ENCODE data around the gene SHISA7.
"Not testable (repeated sequence)": the region's sequence is repeated elsewhere in the genome, so short reads cannot be mapped to it uniquely, and the experiment has no call there.

The SHISA7 gene

GRCh38 chr19:55448175-55448490 is 5.0 kb upstream of the SHISA7 start:
- DNase-seq: not testable (repeated sequence)

DNA sequence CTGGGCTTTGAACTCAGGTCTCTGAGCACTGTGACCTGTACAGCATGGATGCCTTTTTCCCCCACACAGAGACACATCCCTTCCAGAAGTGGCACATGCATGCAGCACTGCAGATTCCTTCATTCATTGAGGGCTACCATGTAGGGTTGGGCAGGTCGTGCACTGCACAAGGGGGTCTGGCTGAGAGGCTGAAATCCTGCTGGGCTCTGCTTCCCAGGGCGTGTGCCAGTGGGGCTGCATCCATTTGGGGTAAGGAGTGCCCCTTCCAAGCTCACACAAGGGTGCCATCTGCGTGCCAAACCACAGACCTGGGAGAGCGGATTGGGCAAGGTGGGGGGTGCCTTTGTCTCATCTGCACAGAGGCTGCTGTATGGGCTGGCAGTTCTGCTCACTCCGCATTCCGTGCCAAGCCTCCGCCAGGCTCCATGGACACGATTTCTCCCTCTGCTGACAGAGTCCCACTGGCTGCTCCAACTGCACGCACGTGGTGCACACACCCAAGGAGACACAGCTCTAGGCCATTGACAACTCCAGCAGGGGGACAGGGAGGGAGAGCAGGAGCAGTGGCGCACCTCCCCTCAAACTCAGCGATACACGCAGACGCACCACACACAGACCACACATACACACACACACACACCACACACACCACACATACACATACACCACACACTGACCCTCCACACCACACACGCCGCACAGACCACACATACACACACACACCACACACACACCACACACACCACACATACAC is 4.5 kb upstream of the SHISA7 start:
- peak in 41 of 51 donors; percentile 5 to 86 (median 56) for DNase-seq

- no peak for DNase-seq
Measured at GRCh38 chr19:55446060-55446459, 3.0 kb upstream of the SHISA7 start.

- peak in 2 of 51 donors; percentile 28 to 39 for DNase-seq
Measured at GRCh38 chr19:55444646-55445045, 1.5 kb upstream of the SHISA7 start.

- DNase-seq: peak in 1 of 51 donors; percentile 70
Measured at GRCh38 chr19:55443824-55444480, 852 bp upstream of the SHISA7 start.

DNA sequence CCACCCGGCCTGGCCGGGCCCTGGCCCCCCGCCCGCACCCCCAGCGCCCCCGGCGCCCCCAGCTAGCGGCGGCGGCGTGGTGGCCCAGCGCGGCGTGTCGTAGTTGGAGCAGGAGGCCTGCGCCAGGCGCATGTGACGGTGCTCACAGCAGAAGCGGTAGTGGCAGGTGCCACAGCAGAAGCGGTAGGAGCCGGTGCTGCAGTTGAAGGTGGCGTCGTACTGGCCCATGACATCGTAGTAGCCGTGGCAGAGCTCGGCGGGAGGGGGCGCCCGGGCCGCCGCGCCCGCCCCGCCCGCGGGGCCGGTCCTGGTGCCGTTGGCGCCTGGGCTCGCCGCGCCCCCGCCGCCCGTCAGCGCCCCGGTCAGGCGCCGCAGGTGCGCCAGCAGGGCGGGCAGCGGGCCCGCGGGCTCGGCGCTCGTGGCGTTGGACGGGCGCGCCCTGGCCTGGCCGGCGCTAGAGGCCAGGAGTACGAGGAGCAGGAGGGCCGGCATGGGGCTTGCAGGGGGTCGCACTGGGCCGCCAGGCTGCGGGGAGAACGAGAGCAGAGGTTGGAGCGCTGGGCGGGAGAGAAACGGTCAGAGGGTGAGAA is 633 bp downstream of the SHISA7 start:
- peak in 8 of 51 donors; percentile 14 to 38 (median 30) for DNase-seq

GRCh38 chr19:55441692-55442321 is 1.3 kb downstream of the SHISA7 start:
- DNase-seq: peak in 1 of 51 donors; percentile 17

DNA sequence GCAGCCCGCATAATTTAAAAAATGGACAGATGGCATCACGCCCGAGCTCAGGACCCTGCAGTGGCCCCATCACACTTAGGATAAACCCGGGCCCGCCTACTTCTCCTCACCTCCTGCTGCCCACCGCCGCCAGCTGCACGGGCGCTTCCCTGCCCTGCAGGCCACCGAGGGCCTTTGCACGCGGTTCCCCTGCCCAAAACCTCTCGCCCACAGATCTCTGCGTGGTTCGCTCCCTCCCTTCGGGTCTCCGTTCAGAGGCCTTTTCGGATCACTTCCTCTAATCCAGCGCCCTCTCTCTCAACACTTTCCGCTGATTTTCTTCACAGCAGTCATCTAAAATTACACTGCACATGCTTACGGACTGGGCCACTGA is 1.8 kb downstream of the SHISA7 start:
- DNase-seq: no peak

DNA sequence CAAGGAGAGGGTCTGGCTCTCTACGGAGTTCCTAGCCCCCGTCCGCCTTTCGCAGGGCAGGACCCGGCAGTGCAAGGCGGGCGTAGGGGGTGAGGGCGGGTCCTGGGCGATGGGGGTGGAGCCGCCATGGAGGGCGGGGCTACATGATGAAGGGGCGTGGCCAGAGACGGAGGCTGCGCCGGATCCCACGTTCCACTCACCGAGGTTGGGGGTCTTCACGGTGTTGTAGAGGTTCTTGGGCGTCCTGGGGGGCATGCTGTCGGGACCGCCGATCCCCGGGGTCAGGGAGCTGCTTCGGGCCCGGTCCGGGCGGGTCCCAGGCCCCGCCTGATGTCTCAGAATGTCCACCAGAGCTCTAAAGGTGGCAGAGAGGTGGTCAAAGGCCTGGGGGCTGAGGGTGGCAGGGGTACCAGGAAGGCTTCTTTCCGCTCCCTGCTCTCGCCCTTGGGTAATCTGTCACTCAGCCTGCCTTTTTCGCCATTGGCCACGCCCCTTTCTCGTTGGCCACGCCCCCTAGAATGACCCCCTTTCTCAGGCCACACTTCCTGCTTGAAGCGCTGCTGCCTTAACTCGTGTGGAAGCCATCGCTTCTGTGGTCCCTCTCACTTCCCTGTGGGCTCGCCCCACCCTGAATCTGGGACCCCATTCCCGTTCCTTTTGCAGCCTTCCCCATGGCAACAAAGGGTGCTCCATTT is 2.5 kb downstream of the SHISA7 start:
- peak in 1 of 51 donors; percentile 17 for DNase-seq

- no peak for DNase-seq
Measured at GRCh38 chr19:55439052-55439451, 4.0 kb downstream of the SHISA7 start.

DNA sequence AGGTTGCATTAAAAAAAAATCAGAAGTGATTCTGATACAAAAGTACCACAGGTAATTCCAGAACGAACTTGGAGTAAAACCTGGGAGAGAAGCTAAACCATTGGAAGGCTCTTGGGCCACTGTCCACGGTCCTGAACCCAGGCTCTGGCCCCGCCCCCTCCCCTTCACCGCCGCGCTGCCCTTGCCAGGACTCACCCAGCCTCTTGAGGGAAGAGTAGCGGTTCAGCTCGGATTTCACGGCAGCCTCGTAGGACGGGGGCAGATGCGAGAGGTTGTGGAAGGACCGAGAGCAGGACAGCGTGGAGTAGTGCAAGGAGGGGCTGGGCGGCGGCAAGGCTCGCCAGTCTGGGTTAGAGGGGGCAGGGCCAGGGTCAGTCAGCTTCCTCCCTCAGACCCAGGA is 5.7 kb downstream of the SHISA7 start:
- DNase-seq: peak in 12 of 51 donors; percentile 2 to 43 (median 20)

DNA sequence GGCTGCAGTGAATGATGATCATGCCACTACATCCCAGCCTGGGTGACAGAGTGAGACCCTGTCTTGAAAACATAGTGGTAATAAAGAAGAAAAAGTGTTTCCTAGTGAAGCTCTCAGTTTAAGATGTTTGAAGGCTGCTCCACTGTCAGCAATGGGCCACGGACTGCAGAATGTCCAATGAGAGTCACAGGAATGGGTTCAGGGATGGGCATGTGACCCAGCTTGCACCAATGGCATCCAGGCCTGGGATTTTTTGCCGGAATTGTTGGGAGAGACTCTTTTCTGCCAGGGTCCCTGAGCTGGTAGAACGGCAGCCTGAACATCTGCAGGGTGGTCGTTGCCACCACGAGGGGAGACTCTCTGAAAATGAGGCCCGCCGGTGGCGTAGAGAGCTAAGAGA is 6.3 kb downstream of the SHISA7 start:
- DNase-seq: no peak

- no peak for DNase-seq
Measured at GRCh38 chr19:55435020-55435419, 8.1 kb downstream of the SHISA7 start.

GRCh38 chr19:55434356-55434919 is 8.7 kb downstream of the SHISA7 start:
- DNase-seq: no peak

- no peak for DNase-seq
Measured at GRCh38 chr19:55433292-55433691, 9.8 kb downstream of the SHISA7 start.

DNA sequence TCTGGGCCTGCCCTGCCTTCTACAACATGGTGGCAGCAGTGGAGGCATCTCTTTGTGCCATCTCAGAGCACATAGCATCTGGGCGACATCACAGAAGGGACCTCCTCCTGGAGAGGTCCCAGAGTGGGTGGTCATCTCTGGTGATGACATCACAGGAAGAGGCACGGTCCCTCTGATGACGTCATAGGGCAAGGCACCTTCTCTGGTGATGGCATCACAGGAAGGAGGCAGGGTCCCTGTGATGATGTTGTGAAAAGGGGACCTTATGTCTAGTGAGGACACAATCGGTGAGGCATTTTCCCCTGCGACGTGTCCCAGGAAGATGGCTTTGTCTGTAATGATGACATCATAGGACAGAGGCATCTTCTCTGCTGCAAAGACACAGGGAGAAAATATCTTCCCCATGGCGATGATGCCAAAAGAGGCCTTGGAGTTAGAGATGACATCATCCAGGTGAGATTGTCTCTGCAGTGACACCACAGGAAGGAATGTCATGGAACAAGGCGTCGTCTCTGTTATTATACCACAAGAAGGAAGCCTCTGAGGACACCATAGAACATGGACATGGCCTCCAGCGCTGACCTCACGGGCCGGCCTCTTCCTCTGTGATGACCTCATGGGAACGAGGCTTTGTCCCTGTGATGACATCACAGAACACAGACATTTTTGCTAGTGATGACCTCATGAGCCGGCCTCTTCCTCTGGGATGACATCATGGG is 10.7 kb downstream of the SHISA7 start:
- no peak for DNase-seq

DNA sequence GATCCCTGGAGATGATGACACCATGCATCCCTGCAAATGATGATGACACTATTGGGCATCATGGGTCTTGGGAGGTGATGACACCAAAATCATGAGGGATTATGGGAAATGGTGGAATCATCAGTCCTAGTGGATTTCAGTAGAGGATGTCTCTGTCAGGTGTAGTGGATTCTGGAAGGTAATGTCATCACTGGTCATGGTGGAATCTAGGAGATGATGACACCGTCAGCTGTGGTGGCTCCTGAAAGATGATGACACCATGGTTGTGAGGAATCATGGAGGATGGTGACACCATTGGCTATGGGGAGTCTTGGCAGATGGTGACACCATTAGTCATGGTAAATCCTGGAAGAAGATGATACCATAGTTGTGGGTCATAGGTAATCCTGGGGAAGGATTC is 11.9 kb downstream of the SHISA7 start:
- DNase-seq: no peak

DNA sequence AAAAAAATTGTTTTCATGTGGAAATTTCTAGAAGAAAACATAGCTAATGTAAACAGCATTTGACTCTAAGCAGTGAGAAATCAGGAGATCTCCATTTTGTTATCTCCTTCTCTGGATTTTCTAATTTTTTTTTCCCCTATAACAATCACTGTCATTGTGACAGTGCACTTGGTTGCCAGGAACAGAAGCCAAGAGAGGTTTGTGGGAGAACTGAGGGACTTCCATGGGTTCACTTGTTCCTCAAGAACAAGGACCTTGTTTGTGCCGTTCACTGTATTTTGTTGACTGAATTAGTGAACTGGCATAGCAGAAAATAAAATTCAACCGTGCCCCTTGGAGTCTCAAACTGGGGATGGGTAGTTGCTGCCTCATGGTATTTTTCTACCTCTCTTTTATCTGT is 17.1 kb downstream of the SHISA7 start:
- peak in 25 of 51 donors; percentile 14 to 87 (median 47) for DNase-seq

DNA sequence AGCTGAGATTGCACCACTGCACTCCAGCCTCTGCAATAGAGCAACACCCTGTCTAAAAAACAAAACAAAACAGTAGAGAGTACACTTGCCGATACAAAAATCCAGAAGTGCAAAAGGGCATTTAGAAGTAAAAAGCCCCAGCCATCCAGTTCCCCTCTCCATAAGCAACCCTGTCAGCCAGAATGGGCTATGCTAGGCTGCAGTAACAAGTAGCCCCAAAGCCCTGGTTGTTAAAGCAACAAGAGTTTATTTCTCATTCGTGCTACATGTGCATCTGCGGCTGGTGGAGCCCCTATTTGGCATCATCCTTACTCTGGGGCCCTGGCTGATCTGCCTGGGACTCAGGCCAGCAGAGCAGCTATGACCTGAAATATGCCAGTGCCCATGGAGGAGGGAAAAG is 18.6 kb downstream of the SHISA7 start:
- no peak for DNase-seq

DNA sequence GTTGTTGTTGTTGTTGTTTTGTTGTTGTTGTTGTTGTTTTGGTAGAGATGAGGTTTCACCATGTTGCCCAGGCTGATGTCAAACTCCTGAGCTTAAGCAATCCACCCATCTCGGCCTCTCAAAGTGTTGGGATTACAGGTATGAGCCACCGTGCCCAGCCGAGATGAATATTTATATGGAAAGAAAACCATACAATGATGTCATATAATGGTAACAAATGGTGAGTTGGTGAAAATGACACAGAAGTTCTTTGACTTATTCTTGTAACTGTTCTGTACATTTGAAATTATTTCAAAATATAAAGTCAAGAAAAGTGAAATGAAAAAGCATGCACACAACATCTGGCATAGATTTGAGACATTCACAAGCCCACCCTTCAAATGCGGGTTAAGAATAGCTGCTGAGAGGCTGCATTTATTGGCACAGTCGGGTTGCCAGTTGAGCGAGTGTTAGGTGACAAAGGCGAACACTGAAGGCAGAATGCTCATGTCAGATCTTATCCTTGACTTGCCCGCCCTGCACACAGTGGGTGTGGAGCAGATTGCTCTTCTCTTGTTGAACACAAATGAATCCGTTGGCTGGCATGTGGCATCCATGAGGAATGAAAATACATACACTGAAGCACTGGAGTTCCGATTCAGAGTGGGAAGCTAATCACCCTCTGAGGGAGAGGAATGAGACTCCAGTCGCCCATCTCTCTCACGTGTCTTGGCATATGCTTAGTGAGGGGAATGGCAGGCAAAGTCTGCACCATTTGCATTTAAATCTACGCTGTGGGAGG is 19.7 kb downstream of the SHISA7 start:
- DNase-seq: peak in 2 of 51 donors; percentile 20 to 22
